Activated naive CD4-positive, alpha-beta T cell treated with anti-CD3 and anti-CD28 coated beads, Interleukin-2, amount 50 U/mL, for 24 hours (primary cell): ENCODE data around the gene KCNAB1.
"Not testable (repeated sequence)": the region's sequence is repeated elsewhere in the genome, so short reads cannot be mapped to it uniquely, and the experiment has no call there.

ENCODE experiments used
- H3K27ac Mint-ChIP-seq: one replicate; pipeline ENCODE4 v1.8.0; 2021; ENCODE audit warnings: mild to moderate bottlenecking, mixed read lengths
- H3K27me3 Mint-ChIP-seq: one replicate; pipeline ENCODE4 v1.8.0; 2021; ENCODE audit warnings: mixed read lengths
- H3K36me3 Mint-ChIP-seq: one replicate; pipeline ENCODE4 v1.8.0; 2021; ENCODE audit warnings: mixed read lengths
- H3K4me1 Mint-ChIP-seq: one replicate; pipeline ENCODE4 v1.8.0; 2021; ENCODE audit warnings: mixed read lengths
- H3K4me3 Mint-ChIP-seq: one replicate; pipeline ENCODE4 v1.8.0; 2021; ENCODE audit warnings: mild to moderate bottlenecking, mixed read lengths
- H3K9me3 Mint-ChIP-seq: one replicate; pipeline ENCODE4 v1.8.0; 2021; ENCODE audit warnings: mixed read lengths

The KCNAB1 gene

DNA sequence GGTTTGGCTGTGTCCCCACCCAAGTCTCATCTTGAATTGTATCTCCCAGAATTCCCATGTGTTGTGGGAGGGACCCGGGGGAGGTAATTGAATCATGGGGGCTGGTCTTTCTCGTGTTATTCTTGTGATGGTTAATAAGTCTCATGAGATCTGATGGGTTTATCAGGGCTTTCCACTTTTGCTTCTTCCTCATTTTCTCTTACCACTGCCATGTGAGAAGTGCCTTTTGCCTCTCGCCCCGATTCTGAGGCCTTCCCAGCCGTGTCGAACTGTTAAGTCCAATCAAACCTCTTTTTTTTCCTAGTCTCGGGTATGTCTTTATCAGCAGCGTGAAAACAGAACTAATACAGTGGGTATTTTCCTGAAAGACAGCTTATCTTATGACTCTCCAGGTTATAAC, 448.6 kb downstream of the KCNAB1 start:
- H3K36me3 Mint-ChIP-seq, H3K27me3 Mint-ChIP-seq, H3K4me3 Mint-ChIP-seq, H3K9me3 Mint-ChIP-seq, H3K4me1 Mint-ChIP-seq, H3K27ac Mint-ChIP-seq: not testable (repeated sequence)

DNA sequence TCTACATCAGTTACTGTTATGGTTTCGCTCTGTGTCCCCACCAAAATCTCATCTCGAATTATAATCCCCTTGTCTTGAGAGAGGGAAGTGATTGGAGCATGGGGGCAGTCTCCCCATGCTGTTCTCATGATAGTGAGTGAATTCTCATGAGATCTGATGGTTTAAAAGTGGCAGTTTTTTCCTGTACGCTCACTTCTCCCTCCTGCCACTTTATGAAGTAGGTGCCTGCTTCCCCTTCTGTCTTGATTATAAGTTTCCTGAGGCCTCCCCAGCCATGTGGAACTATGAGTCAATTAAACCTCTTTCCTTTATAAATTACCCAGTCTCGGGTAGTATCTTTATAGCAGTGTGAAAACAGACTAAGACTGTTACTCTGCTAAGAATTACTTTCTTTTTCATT, 449.5 kb downstream of the KCNAB1 start:
- H3K9me3 Mint-ChIP-seq, H3K27me3 Mint-ChIP-seq, H3K4me3 Mint-ChIP-seq, H3K36me3 Mint-ChIP-seq, H3K4me1 Mint-ChIP-seq, H3K27ac Mint-ChIP-seq: not testable (repeated sequence)

DNA sequence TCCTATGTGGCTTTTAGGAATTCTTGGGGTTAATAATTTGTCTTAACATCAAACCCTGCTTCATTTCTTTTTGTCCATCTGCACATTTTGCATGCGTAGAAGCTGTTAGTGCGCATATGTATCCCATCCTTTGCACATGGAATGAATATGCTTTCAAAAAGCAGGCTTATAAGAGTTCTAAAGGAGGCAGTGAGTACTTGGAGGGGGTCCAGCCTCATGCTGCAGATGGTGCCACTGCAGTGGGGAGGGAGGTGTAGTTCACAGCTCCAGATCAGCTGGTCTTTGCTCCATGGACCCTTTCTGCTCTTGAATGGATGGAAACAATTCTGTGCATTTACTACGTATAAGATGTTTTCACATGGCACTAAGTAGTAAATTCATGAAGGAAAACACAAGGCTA, 455.3 kb downstream of the KCNAB1 start:
- Mint-ChIP-seq H3K4me1 (no peaks in the 10 kb centered on the region), H3K36me3 (no peaks in the 10 kb centered on the region), H3K9me3 (no peaks in the 10 kb centered on the region), H3K4me3 (no peak overlapping the region), H3K27ac (no peak overlapping the region), H3K27me3 (peaks cover 10% of the 10 kb centered on the region)

DNA sequence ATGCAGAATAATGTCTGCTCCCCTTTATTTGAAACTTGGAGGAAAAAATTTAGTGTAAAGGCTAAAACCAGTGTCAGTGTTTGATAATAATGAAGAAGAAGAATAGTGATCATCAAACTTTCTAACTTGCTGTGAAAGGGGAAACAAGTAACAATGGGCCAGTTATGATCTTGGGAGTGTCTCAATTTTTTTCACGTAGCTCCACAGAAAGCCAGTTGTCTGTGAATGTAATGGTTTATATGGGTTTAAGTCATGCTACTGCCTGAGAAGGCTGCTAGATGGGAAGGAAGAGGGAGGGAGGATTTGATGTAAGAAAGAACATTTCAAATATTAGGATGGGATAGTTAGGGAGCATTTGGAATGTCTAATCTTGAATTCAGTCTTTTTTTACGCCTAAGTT, 455.7 kb downstream of the KCNAB1 start:
- no peaks in the 10 kb centered on the region for H3K9me3 Mint-ChIP-seq
- H3K4me3 Mint-ChIP-seq = no peak overlapping the region
- H3K27me3 Mint-ChIP-seq = peaks cover 10% of the 10 kb centered on the region
- H3K27ac Mint-ChIP-seq = no peak overlapping the region
- no peaks in the 10 kb centered on the region for H3K36me3 Mint-ChIP-seq
- H3K4me1 Mint-ChIP-seq = no peaks in the 10 kb centered on the region

DNA sequence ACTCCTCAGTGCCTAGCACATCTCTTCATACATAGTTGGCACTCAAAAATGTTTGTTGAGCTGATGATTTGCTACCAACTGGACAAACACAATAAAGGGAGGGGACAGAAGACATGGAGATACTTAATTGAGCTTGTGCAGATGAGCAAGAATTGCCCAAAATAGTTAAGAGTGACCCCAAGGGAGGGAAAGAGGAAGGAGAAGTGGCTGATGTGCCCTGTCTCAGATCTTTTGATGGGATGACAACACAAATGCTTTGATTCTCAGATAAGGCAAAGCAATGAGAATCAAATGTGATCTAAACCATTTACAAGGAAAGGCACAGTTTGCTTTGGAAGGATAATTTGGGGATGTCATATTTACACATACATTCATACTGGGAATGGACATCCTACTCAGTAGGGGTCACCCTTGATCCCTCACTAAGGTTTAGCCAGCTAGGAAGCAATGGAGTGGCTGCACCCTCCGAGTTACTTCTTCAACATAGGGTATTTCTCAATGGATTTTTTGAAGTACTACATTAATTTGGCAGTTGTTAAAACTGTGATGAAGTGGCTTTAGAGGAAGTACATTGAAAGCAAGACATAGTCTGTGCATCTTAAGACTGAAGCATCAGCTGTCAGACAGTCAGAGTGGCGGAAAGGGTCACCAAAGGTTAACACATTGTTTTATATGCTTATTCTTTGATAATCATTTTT, 456.4 kb downstream of the KCNAB1 start:
- Mint-ChIP-seq H3K9me3 (no peaks in the 10 kb centered on the region), H3K27me3 (peaks cover 10% of the 10 kb centered on the region), H3K27ac (no peak overlapping the region), H3K4me1 (no peaks in the 10 kb centered on the region), H3K4me3 (no peak overlapping the region), H3K36me3 (no peaks in the 10 kb centered on the region)

DNA sequence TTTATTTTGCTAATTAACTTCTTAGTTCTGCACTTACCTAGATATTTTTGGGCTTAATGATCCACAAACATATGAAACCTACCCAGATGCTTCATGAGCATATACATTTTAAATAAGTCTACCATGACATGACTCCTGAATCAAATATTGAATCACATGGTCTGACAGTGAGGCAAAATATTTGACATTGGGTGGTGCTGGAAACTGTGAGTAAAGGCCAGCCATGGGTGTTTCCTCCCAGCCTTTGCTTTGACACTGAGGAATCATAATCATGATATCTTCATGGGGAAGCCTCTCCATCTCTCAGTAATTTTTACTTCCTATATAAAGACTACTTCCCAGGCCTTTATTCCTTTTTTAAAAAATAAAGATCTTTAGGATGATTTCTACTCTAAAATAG, 457.4 kb downstream of the KCNAB1 start:
- Mint-ChIP-seq H3K27me3 (peaks cover 8% of the 10 kb centered on the region), H3K4me3 (no peak overlapping the region), H3K9me3 (no peaks in the 10 kb centered on the region), H3K27ac (no peak overlapping the region), H3K4me1 (no peaks in the 10 kb centered on the region), H3K36me3 (no peaks in the 10 kb centered on the region)

DNA sequence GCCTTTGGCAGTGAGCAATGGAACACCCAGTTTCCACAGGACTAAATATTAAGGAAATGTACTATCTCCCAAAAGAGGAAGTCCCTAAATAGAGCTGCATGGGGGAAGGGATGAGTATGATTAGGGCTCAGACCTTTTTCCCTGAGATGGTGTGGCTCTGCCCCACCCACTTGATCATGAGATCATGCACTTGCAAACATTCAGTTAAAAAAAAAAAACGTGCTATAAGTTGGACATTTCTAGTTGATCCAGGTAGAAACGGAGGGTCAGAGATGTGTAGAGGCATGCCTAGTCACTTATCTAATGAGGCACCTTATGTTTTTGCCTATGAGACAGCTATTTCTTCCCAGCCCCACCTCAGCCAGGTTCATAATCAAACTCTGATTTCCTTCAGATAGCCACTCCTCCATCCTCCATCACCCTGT, 459.1 kb downstream of the KCNAB1 start:
- no peak overlapping the region for H3K27ac Mint-ChIP-seq

DNA sequence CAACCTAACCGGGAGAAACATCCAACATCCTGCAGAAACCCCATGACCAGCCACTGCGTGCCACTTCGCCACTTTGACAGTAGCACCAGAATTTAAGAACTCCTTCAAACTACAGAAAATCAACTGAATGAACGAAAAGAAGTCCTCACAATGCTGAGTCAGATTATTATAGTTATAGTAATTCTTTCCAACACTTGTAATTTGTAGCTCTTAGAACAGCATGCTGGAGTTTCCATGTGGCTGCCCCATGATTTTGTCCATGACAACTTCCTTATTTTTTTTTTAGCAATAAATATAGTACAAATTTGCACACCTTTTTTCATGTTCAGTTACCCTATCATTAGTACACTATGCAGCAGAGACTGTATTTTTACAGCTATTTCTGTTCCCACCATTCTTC, 460.7 kb downstream of the KCNAB1 start:
- Mint-ChIP-seq H3K36me3 (no peaks in the 10 kb centered on the region), H3K4me1 (peaks cover 4% of the 10 kb centered on the region), H3K4me3 (no peak overlapping the region), H3K27ac (no peak overlapping the region), H3K27me3 (peaks cover 3% of the 10 kb centered on the region), H3K9me3 (no peaks in the 10 kb centered on the region)

More for the DNA sequence above, 459.1 kb downstream of the KCNAB1 start:
- no peaks in the 10 kb centered on the region for H3K9me3 Mint-ChIP-seq
- H3K4me3 Mint-ChIP-seq = no peak overlapping the region
- H3K36me3 Mint-ChIP-seq = no peaks in the 10 kb centered on the region
- peaks cover 7% of the 10 kb centered on the region for H3K27me3 Mint-ChIP-seq
- H3K4me1 Mint-ChIP-seq = peaks cover 4% of the 10 kb centered on the region

DNA sequence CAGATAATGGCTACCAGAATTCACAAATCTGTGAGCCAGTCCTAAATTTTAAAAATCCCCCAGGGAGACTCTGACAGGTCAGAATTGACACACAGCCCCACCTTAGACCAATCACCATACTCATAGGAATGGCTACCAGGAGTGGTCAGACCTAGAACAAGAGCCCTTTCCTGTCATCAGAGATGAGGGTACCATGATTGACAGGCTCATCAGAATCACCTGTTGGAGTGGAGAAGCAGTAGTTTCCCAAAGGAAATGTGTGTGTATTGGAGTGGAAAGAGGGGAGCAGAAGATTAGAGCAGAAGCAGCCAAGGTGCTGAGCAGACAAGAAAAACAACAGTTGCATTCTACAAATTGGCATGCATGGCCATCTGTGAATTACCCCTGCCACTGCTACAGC, 461.6 kb downstream of the KCNAB1 start:
- Mint-ChIP-seq H3K4me3 (no peak overlapping the region), H3K36me3 (no peaks in the 10 kb centered on the region), H3K27ac (no peak overlapping the region), H3K4me1 (peaks cover 4% of the 10 kb centered on the region), H3K27me3 (peaks cover 2% of the 10 kb centered on the region), H3K9me3 (no peaks in the 10 kb centered on the region)

DNA sequence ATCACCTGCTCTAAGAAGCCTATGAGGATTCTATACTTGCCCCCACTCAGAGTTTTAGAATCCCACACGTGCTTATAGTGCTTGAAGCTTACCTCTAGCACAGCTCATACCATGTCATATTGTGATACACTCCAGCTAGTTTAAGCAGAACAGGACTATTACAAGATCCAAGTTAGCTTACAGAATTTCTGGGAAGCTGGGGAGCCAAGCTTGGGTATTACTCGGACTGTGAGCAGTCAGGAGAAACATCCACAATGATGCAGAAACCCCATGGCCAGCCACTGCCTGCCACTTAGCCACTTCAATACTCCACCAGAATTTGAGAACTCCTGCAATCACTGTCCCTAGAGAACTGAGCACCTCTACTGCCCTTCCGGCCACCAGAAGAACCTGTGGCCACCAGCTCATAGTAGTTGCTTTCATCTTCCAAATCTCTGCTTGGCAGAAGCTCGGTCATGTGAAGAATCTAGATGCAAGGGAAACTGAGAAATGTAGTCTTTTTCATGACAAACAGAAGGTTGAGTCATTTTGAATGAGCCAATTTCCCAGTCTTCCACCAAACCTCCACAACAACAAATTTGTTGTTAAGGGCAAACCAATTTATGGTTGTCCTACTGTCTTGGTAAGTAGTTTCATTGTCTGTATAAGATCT, 462.3 kb downstream of the KCNAB1 start:
- H3K4me3 Mint-ChIP-seq = no peak overlapping the region
- H3K4me1 Mint-ChIP-seq = peaks cover 4% of the 10 kb centered on the region
- H3K27ac Mint-ChIP-seq = no peak overlapping the region
- H3K27me3 Mint-ChIP-seq = no peaks in the 10 kb centered on the region
- H3K9me3 Mint-ChIP-seq = no peaks in the 10 kb centered on the region
- H3K36me3 Mint-ChIP-seq = no peaks in the 10 kb centered on the region

DNA sequence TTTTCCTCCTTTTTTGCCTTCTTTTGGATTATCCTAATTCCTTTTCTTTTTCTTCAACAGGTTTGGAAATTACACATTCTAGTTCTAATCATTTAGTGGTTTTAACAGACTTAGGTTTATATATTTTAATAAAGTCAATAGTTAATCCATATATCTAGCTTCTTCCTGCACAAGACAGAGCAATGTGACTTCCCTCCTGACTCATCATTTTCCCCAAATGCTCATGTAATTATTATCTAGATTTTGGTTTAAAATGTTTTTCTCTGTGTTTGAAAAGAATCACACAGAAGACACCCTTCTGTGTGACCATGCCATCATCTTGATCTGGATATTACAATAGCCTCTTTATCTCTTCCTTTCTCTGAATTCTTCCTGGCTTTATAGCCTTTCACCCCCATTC, 463.1 kb downstream of the KCNAB1 start:
- Mint-ChIP-seq H3K36me3 (no peaks in the 10 kb centered on the region), H3K4me3 (no peak overlapping the region), H3K27ac (no peak overlapping the region), H3K27me3 (no peaks in the 10 kb centered on the region), H3K4me1 (peaks cover 4% of the 10 kb centered on the region), H3K9me3 (no peaks in the 10 kb centered on the region)

DNA sequence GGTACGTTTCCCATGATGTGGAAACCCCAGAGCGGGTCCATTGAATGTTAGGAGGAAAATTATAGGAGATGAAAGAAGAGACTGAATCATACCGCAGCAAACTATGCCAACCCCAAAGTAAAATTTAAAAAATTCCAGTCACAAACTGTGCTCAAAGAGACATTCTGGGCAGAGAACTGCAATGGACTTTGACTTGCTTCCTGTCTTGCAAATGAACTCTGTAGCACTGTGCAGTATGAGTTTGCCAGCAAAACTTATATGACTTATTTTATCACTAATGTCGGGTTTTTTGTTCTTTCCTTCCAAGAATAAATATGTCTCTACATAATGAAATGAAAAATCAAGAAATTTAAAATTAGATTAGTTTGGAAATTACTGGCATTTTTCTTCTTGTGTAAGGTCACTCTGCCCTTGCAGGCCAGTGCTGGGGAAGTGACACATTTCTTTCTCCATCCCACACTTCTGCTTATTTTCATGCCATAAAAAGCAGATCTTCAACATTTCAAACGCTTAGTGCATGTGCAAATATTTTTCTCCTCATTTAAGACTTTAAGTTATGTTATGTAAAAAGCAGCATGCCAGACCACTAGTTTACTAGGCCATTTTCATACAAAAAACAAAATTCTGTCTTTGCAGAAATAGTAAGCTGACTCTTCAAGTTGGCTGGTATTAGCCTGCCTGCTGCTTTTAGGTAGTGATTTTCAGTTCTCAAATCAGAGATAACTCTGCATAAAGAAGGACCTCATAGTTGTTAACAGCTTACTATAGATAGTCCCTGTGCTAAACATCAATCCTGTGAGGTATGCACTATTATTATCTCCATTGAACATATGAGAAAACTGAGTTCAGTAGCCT, 466.8 kb downstream of the KCNAB1 start:
- H3K27ac Mint-ChIP-seq = no peak overlapping the region
- no peaks in the 10 kb centered on the region for H3K27me3 Mint-ChIP-seq
- no peak overlapping the region for H3K4me3 Mint-ChIP-seq
- H3K36me3 Mint-ChIP-seq = no peaks in the 10 kb centered on the region
- H3K9me3 Mint-ChIP-seq = no peaks in the 10 kb centered on the region
- H3K4me1 Mint-ChIP-seq = peaks cover 4% of the 10 kb centered on the region

DNA sequence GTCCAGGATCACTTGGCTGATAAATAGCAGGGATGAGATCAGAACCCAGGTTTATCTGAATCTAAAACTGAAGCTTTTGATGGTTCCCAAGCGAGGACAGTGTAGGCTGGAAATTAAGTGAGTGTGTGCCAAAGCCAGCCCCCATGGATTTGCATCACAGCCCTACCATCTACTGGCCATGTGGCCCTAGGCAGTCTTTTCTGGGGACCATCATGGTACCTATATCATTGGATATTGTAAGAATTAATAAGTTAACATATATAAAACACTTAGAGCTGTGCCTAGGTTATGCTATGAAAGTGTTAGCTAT, 467.3 kb downstream of the KCNAB1 start:
- Mint-ChIP-seq H3K4me1 (peaks cover 4% of the 10 kb centered on the region), H3K36me3 (no peaks in the 10 kb centered on the region), H3K27me3 (no peaks in the 10 kb centered on the region), H3K4me3 (no peak overlapping the region), H3K27ac (no peak overlapping the region), H3K9me3 (no peaks in the 10 kb centered on the region)
